ENCODE results near the gene COPG1.
"Not testable (repeated sequence)": the region's sequence is repeated elsewhere in the genome, so short reads cannot be mapped to it uniquely, and the experiment has no call there.

COPG1 gene, protein sequence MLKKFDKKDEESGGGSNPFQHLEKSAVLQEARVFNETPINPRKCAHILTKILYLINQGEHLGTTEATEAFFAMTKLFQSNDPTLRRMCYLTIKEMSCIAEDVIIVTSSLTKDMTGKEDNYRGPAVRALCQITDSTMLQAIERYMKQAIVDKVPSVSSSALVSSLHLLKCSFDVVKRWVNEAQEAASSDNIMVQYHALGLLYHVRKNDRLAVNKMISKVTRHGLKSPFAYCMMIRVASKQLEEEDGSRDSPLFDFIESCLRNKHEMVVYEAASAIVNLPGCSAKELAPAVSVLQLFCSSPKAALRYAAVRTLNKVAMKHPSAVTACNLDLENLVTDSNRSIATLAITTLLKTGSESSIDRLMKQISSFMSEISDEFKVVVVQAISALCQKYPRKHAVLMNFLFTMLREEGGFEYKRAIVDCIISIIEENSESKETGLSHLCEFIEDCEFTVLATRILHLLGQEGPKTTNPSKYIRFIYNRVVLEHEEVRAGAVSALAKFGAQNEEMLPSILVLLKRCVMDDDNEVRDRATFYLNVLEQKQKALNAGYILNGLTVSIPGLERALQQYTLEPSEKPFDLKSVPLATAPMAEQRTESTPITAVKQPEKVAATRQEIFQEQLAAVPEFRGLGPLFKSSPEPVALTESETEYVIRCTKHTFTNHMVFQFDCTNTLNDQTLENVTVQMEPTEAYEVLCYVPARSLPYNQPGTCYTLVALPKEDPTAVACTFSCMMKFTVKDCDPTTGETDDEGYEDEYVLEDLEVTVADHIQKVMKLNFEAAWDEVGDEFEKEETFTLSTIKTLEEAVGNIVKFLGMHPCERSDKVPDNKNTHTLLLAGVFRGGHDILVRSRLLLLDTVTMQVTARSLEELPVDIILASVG

DNA sequence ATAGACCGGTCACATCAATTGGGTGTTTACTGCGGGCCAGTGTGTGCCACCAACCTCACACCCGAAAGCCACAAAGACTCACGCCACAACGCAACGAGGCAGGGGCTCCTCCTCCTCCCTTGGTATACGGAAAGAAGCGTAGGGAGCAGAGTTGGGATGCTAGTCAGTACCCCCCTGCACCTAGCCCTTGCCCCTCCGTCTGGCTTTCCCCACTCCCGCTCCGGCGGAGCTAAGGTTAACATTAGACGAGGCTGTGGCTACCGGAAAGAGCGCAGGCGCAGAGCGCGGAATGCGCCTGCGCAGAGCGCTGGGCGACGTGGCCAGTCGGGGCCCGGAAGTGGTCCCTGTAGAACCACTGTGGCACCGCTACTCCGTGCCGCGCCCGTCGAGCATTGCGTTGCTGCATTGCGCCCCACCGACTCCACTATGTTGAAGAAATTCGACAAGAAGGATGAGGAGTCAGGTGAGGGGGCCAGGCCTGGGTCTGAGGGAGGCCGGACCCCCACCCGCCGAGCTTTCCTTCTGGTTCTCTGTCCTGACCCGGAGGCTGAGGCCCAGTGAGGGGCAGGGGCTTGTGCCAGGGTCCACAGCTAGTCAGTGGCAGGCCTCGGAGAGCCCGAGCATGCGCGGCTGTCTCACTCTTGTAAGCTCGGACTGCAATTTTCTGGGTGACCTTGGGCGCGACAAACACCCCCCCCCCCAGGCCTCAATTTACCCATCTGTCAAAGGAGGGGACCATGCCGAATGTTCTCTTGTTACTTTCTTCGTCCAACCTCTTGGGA, at the start of gene COPG1:
COPG1 (plus strand) TSS at position 323 of the 782 bp plus-strand sequence; CDS start at position 427, 104 bp downstream.
- DNase-seq = peak; percentile 92

DNA sequence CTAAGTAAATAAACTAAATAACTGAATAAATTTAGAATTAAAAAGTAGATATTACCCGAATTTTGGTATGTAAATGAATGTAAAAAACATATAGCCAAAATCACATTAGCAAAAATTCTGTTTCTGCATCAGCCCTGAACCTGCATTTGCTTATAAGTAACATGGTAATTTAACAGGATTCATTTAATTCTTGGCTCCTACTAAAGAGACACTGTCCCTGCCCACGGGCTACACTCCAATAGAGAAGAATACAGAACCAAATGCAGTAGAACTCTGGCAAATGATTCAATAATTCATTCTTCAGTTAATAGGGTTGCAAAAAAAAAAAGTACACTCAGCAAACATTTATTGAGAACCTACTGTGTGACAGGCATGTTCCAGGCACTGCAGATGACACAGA, 44.9 kb upstream of the COPG1 start:
- DNase-seq = no peak

DNA sequence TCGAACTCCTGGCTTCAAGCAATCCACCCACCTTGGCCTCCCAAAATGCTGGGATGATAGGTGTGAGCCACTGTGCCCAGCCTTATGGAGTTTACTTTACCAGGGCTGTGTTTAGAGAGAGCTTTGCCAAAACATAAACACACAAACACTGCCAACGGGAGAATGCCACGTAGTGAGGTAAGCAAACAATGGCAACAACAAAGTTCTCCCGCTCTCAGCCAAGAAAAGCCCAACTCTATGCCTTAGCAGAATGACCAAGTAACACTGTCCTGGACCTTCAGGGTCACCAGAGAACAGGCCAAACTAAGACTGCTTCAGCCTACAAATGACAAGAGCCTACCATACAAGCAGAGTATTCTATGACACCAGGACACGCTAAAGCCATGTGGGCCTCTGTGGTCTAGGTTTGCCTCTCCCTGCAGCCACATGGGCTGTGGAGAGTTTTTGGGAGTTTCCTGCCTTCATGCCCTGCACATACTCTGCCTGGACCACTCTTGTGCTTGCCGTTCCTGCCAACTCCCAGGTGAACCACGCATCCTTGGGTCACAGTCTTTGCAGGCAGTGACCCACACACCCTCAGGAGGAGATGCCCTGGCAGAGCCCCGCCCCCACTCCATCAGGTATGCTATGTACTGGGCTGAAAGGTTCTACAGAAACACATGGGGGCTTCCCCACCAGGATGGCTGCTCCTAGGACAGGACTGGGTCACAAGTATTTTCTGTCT, 44.1 kb upstream of the COPG1 start:
- no peak for DNase-seq

DNA sequence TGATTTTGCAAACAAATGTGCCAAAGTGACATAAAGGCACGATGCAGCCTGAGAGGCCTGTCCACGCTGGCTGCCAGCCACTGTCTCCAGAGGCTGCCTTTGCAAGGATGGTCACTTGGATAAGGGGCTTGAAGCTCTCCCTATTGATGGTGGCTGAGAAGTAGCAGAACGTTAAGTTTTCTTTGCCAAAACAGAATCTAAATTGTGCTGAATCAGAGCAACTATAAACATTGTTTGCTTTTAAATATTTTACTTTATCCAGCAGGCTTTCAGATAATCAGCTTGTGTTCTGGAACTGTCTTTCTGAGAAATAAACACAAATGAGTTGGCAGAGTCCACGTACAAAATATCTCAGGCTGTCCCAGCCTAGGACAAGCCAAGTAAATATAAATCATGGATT, 41.9 kb upstream of the COPG1 start:
- no peak for DNase-seq

DNA sequence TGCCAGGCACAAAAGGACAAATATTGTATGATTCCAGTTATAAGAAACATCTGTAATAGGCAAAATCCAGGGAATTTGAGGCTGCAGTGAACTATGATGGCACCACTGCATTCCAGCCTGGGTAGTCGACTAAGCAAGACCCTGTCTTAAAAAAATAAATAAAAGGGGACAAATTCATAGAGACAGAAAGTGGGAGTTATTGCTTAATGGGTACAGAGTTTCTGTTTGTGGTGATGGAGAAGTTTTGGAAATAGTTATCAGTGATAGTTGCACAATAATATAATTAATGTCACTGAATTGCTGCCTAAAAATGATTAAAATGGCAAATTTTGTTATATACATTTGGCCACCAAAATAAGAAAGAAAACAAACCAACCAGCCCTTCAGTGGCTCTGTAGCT, 38.1 kb upstream of the COPG1 start:
- no peak for DNase-seq

DNA sequence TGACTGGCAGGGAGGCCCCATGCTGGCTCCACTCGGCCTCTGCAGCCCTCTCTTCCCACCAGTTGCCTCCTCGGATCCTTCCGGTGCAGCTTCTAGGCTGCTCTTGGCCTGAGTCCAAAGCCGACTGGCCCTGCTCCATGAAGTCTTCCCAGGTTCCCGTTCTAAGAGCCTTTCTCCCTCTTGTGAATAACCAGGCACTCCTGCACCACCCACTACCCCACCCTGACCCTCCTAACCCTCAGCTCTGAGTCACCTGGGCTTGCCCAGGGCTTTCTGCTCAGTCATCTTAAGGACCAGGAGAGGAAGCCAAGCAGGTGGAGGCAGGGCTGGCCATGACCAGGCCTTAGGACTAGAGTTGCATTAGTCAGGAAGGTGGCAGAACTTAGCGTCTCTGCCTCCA, 37.6 kb upstream of the COPG1 start:
- DNase-seq = no peak

DNA sequence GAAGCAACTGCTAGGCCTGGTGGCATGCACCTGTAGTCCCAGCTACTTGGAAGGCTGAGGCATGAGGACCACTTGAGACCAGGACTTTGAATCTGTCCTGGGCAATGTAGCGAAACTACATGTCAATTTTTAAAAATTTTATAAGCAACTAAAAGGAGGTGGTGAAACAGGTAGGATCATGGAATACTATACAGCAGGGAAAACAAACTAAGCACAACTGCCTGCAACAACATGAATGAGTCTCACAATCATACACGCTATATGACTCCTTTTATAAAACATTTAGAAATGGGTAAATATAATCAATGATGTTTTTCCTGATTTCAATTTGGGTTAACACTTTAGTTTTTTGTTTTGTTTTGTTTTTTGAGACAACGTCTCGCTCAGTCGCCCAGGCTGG, 36.2 kb upstream of the COPG1 start:
- no peak for DNase-seq

DNA sequence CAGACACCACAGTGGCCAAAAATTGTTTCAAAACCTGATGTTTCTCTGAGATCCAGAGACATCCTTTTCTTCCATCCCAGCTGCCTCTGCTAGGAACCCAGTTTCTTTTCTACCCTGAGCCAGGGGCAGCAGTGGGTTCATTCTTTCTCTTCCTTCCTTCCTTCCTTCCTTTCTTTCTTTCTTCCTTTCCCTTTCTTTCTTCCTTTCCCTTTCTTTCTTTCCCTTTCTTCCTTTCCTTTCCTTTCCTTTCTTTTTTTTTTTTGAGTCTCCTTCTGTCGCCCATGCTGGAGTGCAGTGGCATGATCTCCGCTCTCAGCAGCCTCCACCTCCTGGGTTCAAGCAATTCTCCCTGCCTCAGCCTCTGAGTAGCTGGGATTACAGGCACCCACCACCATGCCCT, 30.7 kb upstream of the COPG1 start:
- DNase-seq = no peak

DNA sequence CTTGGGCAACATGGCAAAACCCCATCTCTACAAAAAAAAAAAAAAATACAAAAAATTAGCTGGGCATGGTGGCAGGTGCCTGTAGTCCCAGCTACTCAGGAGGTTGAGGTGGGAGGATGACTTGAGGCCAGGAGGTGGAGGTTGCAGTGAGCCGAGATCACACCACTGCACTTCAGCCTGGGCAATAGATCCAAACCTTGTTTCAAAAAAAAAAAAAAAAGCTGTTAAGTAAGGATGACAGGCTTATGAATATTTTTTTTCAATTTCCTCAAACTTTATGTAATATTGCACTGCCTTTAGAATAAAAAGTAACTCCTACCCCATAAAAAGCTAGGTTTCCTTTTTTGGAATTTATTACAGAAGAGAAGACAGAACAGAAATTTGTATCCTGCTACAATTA, 25.0 kb upstream of the COPG1 start:
- DNase-seq = not testable (repeated sequence)

DNA sequence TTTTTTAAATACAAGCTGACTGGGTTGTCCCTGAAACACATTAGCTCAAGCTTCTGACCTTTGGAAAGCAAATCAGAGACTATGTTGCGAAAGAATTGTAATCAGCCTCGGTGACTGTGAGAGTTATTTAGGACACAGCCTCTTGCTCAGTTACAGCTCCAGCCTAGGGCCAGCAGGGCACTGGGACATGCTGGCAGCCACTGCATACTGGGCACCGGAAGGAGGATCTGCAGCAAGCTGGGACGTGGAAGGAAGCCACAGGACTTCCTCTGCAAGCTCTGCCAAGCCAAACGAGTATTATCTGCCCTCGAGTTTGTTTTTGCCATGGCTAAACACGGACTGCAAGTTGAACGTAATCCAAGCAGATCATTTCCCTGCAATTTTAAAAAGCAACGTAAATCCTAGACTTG, 24.4 kb upstream of the COPG1 start:
- DNase-seq = no peak

DNA sequence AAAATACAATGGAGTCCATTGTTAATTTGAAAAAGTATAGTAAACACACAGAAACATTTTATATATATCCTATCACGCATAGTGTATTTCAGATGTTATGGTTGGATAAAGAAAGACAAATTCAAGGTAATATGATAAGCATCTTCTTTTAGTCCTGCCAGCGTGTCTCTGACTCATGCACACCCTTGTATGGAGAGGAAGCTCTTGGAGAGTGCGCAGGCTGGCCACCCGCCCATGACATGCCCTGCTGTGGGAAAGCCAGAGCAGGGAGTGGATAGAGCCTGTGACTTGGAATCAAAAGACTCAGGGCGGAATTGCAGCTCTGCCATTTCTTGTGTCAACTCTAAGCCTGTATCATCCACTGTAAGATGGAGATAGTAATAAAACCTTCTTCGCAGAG, 23.0 kb upstream of the COPG1 start:
- no peak for DNase-seq

DNA sequence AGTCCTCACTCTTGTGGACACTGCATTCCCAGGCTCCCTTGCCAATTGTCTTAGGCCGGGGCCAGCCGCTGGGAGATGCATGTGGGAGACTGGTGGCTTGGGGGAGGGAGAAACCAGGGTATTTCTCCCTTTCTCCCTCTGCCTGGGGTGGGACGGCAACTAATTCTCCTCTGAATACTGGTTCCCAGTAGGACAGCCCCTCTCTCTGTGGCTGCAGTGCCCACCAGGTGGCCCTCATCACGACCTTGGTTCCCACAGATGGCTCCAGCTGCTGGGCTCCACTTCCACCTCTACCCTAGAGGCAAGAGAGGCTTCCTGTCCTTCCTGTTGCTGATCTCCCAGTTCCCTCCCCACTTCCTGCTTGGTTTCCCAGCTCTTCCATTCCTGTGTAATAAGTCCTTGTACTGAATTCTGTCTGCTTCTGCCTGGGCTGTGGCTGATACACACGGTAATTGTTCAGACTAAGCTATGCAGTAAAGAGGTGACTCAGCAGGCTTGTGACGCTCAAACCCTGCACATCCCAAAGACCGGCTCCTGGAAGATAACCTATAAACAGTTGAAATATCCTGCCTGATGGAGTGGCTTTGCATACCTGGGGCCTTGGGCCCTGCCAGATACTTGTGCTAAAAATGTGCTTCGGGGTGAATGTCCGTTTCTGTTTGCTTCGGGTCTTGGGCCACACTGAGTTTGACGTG, 20.4 kb upstream of the COPG1 start:
- no peak for DNase-seq

DNA sequence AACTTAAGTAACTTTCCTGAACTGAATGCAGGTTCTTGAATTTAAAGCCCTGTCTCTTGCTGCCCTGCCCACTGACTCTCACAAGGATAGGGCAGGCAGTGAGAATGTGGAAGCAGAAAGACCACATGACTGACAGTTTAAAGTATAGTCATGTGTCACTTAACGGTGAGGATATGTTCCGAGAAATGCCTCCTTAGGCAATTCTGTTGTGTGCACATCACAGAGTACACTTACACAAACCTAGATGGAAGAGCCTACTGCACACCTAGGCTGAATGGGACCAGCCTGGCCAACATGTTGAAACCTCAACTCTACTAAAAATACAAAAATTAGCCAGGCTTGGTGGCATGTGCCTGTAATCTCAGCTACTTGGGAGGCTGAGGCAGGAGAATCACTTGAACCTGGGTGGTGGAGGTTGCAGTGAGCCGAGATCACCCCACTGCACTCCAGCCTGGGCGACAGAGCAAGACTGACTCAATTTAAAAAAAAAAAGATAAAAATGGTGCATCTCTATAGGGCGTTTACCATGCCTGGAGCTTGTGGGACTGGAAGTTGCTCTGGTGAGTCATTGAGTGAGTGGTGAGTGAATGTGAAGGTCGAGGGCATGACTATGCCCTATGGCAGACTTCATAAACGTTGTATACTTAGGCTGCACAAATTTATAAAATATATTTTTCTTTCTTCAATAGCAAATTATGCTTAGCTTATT, 18.9 kb upstream of the COPG1 start:
- no peak for DNase-seq

DNA sequence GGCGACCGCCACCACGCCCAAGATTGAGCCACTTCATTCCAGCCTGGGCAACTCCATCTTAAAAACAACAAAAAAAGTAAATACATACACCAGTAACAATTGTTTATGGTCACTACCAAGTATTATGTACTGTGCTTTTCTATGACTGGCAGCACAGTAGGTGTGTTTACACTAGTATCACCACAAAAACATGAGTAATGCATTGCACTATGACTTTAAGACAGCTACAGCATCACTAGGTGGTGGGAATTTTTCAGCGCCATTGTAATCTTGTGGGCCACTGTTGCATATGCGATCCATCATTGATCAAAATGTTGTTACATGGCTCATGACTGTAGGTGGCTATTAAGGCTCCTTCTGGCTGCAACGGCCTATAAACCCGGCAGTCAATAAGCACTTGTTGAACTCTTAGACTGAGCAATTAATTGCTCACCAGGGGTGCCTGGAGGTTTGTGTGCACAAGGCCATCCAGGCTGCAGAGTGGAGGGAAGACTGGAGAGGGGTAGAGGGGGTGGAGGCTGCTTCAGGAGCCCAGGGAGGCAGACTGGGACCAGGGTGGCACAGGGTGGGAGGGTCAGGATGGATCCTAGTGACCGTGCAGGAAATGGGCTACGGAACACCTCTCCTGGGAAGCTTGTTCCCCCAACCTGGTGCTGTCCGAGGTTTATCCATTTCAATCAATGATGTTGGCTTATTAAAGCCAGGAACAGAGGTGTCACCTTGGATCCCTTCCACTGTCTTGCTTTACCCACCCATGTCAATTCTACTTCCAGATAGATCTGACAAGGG, 17.9 kb upstream of the COPG1 start:
- DNase-seq = no peak

DNA sequence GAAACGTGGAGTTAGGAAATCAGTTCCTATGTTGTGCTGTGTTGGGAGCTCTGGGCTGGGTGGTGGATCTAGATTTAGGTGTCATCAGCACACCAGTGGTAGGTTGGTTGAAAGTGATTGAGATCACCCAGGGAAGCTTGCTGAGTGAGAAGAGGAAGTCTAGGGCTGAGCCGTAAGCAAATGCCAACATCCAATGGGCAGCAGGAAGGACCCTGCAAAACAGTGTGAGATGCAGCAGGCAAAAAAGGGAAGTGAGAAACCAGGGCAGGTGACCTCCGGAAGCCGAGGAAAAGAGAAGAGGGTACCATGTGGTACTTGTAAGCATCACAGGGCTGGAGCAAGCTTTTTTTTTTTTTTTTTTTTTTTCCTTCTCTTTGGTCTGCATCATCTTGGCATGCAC, 15.9 kb upstream of the COPG1 start:
- DNase-seq = no peak

DNA sequence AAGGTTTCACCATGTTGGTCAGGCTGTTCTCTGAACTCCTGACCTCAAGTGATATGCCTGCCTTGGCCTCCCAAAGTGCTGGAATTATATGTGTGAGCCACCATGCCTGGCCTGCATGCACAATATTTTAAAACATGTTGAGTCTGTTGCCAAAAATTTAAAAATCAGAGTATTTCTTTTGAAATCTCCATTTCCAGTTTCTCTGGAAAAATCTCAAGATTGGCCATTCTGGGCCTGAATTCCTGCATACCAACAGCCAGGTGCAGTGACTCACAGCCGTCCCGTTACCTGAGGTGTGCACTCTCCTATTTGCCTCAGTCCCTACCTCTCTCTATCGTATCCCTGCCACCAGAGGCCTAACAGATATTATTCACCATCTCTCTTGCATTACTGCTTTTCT, 15.0 kb upstream of the COPG1 start:
- DNase-seq = no peak

DNA sequence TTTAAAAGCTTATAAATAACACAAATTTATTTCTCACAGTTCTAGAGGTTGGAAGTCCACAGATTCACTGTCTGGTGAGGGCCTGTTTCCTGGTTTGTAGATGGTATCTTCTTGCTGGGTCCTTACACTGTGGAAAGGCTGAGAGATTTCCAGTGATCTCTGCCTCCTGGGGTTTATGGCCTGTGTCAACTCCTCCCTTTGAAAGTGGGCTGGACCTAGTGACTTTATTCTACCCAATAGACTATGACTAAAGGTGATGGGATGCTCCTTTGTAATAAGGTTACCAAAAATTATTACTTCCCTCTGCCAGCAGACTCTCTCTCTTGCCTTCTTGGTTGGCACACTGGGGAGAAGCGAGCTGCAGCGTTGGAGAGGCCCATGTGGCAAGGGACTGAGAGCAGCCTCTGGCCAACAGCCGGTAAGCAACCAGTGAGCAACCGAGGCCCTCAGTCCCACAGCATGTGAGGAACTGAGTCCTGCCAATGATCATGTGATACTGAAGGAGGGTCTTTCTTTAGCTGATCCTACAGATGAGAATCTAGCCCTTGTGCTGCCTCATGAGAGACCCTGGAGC, 14.0 kb upstream of the COPG1 start:
- DNase-seq = no peak

DNA sequence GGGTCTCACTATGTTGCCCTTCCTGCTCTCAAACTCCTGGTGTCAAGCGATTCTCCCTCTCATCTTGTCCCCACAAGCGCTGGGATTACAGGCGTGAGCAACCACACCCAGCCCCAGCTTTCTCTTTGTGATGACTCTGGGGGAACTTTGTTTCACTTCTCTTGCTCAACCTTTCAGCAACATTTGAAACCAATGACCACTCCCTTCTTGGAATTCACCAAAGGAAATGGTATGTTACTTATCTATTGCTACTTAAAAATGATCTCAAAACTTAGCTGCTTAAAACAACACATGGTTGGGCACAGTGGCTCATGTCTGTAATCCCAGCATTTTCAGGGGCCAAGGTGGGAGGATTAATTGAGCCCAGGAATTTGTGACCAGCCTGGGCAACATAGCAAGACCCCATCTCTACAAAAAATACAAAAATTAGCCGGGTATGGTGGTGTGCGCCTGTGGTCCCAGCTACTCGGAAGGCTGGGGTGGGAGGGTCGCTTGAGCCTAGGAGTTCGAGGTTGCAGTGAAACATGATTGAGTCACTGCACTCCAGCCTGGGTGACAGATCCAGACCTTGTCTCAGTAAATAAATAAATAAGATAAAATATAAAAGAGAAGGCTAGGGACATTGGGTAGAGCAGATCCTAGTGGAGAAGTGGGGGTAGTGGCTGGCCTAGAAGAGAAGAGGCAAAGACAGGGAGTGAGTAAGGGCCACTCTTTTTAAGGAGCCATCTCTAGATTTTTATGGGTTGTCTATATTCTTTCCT, 10.3 kb upstream of the COPG1 start:
- no peak for DNase-seq

DNA sequence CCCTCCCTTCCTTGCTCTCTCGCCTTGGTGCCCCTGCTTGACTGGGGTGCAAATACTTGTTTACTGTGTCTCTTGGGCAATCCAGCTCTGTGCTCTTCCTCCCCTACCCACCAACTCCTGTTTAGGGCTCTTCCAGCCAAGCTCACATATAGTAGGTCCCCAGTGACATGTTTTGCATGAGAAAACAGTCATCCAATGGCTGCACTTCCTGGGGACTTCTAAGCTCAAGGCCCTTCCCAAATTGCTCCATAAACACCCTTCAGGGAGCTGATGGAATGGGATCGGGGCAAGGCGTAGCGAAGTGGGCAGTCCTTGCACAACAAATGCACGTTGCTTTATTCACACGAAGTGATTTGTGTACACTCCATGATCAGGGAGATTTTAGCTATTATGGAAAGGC, 9.4 kb upstream of the COPG1 start:
- DNase-seq = no peak

Data from NCI-H1436 (cell line).